AG04449 (cell line): ENCODE data around the gene ESR2.

Source experiments
- CTCF ChIA-PET: fragments of 350-600 bp; formaldehyde crosslinking; extraction: SDS; loops from one replicate; lab custom pipeline; 2021; ENCODE audit warnings: antibody characterized with exemption; lab: Yijun Ruan, JAX
- POLR2A ChIA-PET: fragments of 400-600, 350-600 bp; formaldehyde crosslinking; extraction: SDS; loops from one replicate; lab custom pipeline; 2020; ENCODE audit warnings: antibody characterized with exemption, inconsistent platforms; lab: Yijun Ruan, JAX
- DNase-seq: peaks from one replicate; pipeline ENCODE4 v3.0.0-alpha.2; 2010; ENCODE audit warnings: low read depth, low spot score
- H3K4me3 ChIP-seq: 2 replicates; pipeline ENCODE4 v1.5.1; 2011; ENCODE audit warnings: low read depth, mild to moderate bottlenecking, control low read depth, low read length
- CTCF ChIP-seq: IDR thresholded peaks from one replicate; pipeline ENCODE4 v1.5.1; 2011; ENCODE audit warnings: mild to moderate bottlenecking, moderate library complexity, low read length, control low read depth, inconsistent platforms; ENCODE audit not compliant: insufficient read depth; ENCODE audit errors: missing control alignments

Gene ESR2

GRCh38 chr14:64253672-64254071 is 40.5 kb downstream of the ESR2 start:
- ChIA-PET CTCF (no interaction called here), POLR2A (no interaction called here)
- DNase-seq = no peak
- no peak for TF ChIP-seq CTCF
- H3K4me3 ChIP-seq = no peak overlapping the region

DNA sequence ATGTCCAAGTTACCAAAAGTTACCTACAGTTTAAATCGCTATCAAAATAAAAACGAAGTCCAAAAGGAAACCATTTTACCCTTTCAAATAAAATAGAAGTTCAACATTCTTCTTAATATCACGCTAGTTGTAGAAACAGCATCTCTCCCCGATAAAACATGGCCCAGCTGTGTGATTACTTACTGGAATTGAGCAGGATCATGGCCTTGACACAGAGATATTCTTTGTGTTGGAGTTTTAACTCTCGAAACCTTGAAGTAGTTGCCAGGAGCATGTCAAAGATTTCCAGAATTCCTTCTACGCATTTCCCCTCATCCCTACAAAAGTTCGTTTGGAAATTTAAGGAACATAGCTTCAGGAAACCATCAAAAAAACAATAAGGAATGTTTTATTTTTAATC is 44.8 kb downstream of the ESR2 start:
- POLR2A ChIA-PET = no interaction called here
- no peak for TF ChIP-seq CTCF
- H3K4me3 ChIP-seq = no peak overlapping the region
- DNase-seq = no peak
- CTCF ChIA-PET = no interaction called here

DNA sequence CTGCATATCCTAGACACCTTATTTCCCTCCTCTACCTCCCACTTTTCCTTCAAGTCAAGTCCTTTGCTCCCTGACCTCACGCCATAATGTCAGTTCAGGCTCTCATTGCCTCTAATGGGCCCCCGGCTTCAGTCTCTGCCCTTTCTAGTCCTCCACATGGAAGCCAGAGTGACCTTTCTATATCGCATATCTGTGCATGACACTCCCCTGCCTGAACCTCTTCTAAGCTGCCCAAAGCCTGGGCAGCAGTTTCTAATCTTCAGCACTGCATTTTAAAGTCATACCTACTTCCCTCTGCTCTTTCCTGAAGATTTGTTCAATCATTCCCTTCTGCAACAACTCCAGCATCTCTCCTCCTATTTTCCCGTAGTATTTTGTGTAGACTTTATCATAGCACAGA is 45.5 kb downstream of the ESR2 start:
- POLR2A ChIA-PET = no interaction called here
- CTCF ChIA-PET = no interaction called here
- DNase-seq = no peak
- TF ChIP-seq CTCF = no peak
- H3K4me3 ChIP-seq = no peak overlapping the region

DNA sequence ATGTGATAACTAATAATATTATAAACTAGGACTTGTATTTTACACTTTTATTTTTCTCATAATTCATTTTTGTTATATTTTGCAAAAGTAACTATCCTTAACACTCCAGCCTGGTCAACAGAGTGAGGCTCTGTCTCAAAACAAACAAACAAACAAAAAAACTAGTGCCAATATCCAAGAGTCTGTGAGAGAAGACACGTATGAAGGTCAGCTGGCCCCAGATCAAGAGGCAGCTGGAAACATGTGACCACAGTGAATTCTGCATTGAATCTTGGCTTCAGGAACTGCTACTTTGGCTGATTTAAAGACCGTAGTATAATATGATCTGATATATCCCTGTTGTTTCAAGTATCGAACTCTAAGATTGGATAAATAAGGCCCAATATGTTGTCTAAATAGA is 47.0 kb downstream of the ESR2 start:
- no peak for TF ChIP-seq CTCF
- POLR2A ChIA-PET = no interaction called here
- CTCF ChIA-PET = no interaction called here

GRCh38 chr14:64246688-64247087 is 47.5 kb downstream of the ESR2 start:
- no peak for TF ChIP-seq CTCF
- CTCF ChIA-PET = no interaction called here

More for the DNA sequence above, 47.0 kb downstream of the ESR2 start:
- no peak overlapping the region for H3K4me3 ChIP-seq
- no peak for DNase-seq

GRCh38 chr14:64245491-64245890 is 48.7 kb downstream of the ESR2 start:
- no peak overlapping the region for H3K4me3 ChIP-seq
- POLR2A ChIA-PET = no interaction called here
- no peak for TF ChIP-seq CTCF
- no peak for DNase-seq
- CTCF ChIA-PET = no interaction called here

More at GRCh38 chr14:64246688-64247087, 47.5 kb downstream of the ESR2 start:
- no peak for DNase-seq
- POLR2A ChIA-PET = no interaction called here
- no peak overlapping the region for H3K4me3 ChIP-seq
